Activated CD8-positive, alpha-beta memory T cell treated with anti-CD3 and anti-CD28 coated beads, Interleukin-2, amount 10 ng/mL, durations not matched to agents 7 days and 5 days (primary cell): ENCODE data around the gene RERE. TPM values are rescaled to one million over a fixed set of nuclear protein-coding genes. Genes with fewer than 3 reads are reported as not detected.

Experiments
- ATAC-seq: fragments of 150-1000 bp; cut with Tn5 transposase; one replicate; pipeline ENCODE4 v1.10.0; 2021; ENCODE audit warnings: moderate library complexity
- CTCF ChIA-PET: fragments of 350-600 bp; sonication (Branson Sonifier 250); formaldehyde crosslinking; loops from one replicate; lab custom pipeline; 2021; ENCODE audit warnings: antibody characterized with exemption; lab: Charles Lee
- DNase-seq: peaks from one replicate; pipeline ENCODE4 v3.0.0-alpha.2; 2020
- H3K27ac Mint-ChIP-seq: one replicate; pipeline ENCODE4 v1.8.0; 2021; ENCODE audit warnings: mild to moderate bottlenecking, mixed read lengths
- H3K27me3 Mint-ChIP-seq: one replicate; pipeline ENCODE4 v1.8.0; 2021; ENCODE audit warnings: mixed read lengths
- H3K36me3 Mint-ChIP-seq: one replicate; pipeline ENCODE4 v1.8.0; 2021; ENCODE audit warnings: mild to moderate bottlenecking, mixed read lengths
- H3K4me1 Mint-ChIP-seq: one replicate; pipeline ENCODE4 v1.8.0; 2021; ENCODE audit warnings: mixed read lengths
- H3K4me3 Mint-ChIP-seq: one replicate; pipeline ENCODE4 v1.8.0; 2021; ENCODE audit warnings: mild to moderate bottlenecking, moderate library complexity, mixed read lengths
- H3K9me3 Mint-ChIP-seq: one replicate; pipeline ENCODE4 v1.8.0; 2022; ENCODE audit warnings: low read depth, mixed read lengths
- total RNA-seq, 2 experiments: library from RNA; stranded (reverse); gene quantifications; one replicate each; pipeline ENCODE4 v1.2.3, GENCODE V29; 2021

The RERE gene
- total RNA-seq, 2 experiments from 2014 or later = 38.3 TPM

DNA sequence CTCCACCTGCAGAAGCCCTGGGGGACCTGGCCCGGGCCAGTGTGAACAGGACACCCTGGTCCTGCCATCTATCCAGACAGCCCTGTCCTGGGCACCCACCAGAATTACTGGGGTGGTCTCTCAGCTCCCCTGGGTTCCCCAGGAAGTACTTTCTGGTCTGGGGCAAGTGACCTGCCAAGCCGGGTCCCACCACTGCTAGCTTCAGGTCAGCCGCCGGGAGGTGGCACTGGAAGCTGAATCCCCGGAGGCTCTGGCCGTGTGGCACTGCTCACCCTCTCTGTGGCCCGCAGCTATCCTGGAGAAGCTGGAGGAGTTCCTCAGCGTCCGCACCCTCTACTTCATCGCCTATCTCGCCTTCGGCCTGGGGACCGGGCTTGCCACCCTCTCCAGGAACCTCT is 478.2 kb downstream of the RERE start:
- Mint-ChIP-seq H3K4me1 (no peaks in the 10 kb centered on the region), H3K36me3 (no peaks in the 10 kb centered on the region), H3K4me3 (no peak overlapping the region), H3K27me3 (no peaks in the 10 kb centered on the region), H3K9me3 (no peaks in the 10 kb centered on the region), H3K27ac (no peak overlapping the region)
- ATAC-seq (no peak), DNase-seq (no peak)
- CTCF ChIA-PET = no interaction called here

DNA sequence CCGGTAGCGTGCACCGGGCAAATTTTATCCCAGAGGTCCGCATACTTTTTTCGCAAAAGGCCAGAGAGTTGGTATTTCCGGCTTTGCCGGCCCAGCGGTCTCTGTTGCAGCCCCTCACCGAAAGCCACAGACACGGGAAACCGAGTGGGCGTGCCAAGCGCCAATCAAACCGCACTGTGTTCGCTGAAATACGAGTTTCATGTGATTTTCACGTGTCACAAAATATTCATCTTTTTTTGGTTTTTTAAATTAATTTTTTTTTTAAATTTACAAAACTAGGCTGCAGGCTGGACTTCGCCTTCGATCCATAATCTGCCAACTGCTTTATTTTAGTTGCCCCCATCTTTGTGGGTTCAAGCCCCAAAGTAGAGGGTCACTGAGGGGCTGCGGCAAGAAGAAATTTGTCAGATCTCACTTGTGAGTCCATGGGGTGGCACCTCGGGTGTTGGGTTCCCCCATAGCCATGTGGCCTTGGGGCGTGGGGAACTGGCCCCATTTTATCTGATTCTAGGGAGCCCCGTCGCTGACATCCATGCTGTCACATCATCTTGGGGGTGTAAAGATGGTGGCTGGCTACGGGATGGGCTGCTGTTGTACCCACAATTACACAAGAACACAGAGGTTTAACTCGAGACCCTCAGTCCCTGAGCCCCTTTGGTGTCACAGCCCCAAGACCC is 478.8 kb downstream of the RERE start:
- ATAC-seq (no peak), DNase-seq (no peak)
- Mint-ChIP-seq H3K27me3 (no peaks in the 10 kb centered on the region), H3K4me1 (no peaks in the 10 kb centered on the region), H3K4me3 (no peak overlapping the region), H3K27ac (no peak overlapping the region), H3K36me3 (no peaks in the 10 kb centered on the region), H3K9me3 (no peaks in the 10 kb centered on the region)
- CTCF ChIA-PET = interaction anchor here (1.5 kb wide), 1 partner anchor 25 kb away, joined by 3 read pairs; no protein-coding TSS in a partner anchor

DNA sequence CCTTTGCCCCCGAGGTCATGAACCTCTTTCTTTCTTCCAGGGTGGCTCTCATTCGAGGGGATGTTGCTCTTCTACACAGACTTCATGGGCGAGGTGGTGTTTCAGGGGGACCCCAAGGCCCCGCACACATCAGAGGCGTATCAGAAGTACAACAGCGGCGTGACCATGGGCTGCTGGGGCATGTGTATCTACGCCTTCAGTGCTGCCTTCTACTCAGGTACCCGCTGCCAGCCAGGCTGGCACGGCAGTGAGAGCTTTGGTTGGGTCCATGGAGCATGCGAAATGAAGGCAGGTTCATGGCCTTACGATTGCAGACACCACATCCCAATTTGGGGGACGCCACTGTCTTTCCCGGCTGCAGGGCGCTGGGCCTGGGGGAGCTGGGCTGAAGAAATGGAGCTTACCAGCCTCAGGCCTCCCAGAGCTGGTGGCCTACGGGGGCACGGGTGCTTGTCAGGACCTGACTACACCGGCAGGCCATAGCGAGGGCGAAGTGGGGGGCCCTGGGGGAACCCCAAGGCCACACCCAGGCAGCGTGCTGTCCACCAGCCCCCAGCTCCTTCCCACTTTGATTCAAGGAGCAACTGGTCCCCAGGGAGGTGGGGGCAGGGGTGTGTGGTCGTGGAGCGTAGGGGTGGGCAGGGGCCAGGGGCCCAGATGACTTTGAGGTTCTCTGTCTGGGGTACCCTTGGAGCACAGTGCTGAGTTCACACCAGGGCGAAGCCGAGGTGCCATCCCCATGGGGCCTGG is 479.5 kb downstream of the RERE start:
- H3K36me3 Mint-ChIP-seq = no peaks in the 10 kb centered on the region
- H3K9me3 Mint-ChIP-seq = no peaks in the 10 kb centered on the region
- no peak overlapping the region for H3K27ac Mint-ChIP-seq
- H3K4me3 Mint-ChIP-seq = no peak overlapping the region
- CTCF ChIA-PET = interaction anchor here (1.5 kb wide), 1 partner anchor 24 kb away, joined by 3 read pairs; no protein-coding TSS in a partner anchor
- H3K4me1 Mint-ChIP-seq = no peaks in the 10 kb centered on the region
- H3K27me3 Mint-ChIP-seq = no peaks in the 10 kb centered on the region
- no peak for DNase-seq
- no peak for ATAC-seq

DNA sequence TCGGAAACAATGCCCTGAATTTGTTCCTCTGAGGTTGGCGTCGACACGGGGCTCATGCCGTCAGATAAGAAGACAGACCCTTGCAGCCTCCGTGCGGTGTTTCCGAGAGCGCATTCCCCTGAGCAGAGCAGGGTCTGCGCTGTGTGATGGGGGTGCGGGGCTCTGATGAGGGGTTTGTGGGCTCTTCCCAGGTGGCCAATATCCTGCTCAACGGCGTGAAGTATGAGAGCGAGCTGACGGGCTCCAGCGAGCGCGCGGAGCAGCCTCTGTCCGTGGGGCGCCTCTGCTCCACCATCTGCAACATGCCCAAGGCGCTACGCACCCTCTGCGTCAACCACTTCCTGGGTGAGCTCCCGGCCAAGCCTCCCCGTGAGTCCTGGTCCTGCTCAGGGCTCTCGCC is 482.2 kb downstream of the RERE start:
- Mint-ChIP-seq H3K36me3 (no peaks in the 10 kb centered on the region), H3K4me3 (no peak overlapping the region), H3K27ac (no peak overlapping the region), H3K4me1 (no peaks in the 10 kb centered on the region), H3K9me3 (no peaks in the 10 kb centered on the region), H3K27me3 (no peaks in the 10 kb centered on the region)
- DNase-seq (no peak), ATAC-seq (no peak)
- CTCF ChIA-PET = no interaction called here

DNA sequence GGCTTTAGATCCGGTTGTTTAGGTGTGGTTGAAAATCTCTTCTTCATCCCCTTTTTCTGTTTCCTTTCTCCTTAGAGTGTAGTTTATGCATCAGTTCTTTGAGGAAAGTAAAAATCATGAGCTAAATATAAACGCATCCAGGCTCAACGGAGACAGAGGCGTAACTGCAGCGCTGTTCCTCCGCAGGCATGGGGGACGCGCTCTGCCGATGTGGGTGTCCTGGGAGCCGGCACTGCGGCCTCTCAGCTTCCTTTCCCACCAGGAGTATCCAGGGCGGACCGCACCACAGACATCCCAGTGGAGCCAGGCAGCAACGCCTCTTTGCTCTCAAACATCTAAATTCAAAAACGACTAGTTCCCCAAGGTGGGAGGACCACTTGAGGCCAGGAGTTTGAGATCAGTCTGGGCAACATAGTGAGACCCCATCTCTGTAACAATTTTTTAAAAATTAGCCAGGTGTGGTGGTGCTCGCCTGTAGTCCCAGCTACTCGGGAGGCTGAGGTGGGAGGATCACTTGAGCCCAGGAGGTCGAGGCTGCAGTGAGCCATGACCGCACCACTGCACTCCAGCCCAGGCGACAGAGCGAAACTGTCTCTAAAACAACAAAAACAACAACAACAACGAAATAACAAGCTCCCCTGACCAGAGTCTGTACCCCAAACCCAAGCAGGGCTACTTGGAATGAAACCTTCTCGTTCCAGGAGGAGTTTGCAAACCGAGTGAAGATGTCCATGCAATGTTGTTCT is 483.2 kb downstream of the RERE start:
- H3K27me3 Mint-ChIP-seq = no peaks in the 10 kb centered on the region
- no peak overlapping the region for H3K27ac Mint-ChIP-seq
- H3K9me3 Mint-ChIP-seq = no peaks in the 10 kb centered on the region
- H3K4me3 Mint-ChIP-seq = no peak overlapping the region
- DNase-seq = no peak
- peaks cover 5% of the 10 kb centered on the region for H3K4me1 Mint-ChIP-seq
- H3K36me3 Mint-ChIP-seq = no peaks in the 10 kb centered on the region
- CTCF ChIA-PET = interaction anchor here (1.4 kb wide), 1 partner anchor 15 kb away, joined by 4 read pairs; no protein-coding TSS in a partner anchor
- no peak for ATAC-seq

DNA sequence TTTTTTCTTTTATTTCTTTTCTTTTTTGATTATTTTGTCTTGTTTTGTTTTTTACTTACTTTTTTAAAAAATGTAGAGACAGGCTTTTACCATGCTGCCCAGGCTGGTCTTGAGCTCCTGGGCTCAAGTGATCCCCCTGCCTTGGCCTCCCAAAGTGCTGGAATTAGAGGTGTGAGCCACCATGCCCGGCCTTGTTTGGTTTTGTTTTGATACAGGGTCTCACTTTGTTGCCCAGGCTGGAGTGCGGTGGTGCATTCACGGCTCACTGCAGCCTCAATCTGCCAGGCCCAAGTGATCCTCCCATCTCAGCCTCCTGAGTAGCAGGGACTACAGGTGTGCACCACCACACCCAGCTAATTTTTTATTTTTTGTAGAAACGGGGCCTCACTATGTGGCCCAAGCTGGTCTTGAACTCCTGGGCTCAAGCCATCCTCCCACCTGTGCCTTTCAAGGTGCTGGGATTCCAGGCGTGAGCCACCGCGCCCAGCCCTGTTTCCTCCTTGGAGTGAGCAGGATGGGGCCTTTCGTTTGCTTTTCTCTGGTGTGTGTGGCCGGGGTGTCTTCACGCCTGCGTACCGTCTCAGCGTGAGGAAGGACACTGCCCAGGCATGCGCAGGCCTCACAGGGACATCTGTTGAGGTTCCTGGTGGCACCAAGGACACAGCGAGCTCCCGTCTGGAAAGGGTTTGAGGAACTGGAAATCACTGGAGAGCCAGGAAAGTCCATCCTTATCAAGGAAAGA is 484.0 kb downstream of the RERE start:
- ATAC-seq = no peak
- Mint-ChIP-seq H3K4me3 (no peak overlapping the region), H3K27ac (no peak overlapping the region), H3K36me3 (no peaks in the 10 kb centered on the region), H3K27me3 (no peaks in the 10 kb centered on the region), H3K9me3 (no peaks in the 10 kb centered on the region), H3K4me1 (peaks cover 5% of the 10 kb centered on the region)
- CTCF ChIA-PET = interaction anchor here (1.4 kb wide), 1 partner anchor 16 kb away, joined by 4 read pairs; no protein-coding TSS in a partner anchor
- no peak for DNase-seq

DNA sequence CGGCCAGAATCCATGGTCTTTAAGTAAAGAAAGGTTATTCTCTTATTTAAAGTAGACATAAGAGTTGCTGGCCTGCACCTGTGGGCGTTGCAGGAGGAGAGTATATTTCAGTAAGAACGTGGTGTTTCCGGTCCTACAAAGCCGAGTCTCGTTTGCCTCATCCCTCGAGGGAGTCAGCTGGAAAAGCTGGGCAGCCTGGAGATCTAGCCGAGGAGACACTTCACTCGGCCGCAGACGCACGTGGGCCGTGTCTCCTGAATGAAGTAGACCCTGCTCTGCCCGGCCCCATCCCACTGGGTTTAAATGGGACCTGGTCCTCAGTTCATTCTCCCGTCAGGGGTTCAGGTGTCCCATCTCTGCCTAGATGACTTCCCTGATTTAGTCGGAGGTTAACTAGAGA is 484.6 kb downstream of the RERE start:
- Mint-ChIP-seq H3K4me3 (no peak overlapping the region), H3K27me3 (no peaks in the 10 kb centered on the region), H3K4me1 (peaks cover 5% of the 10 kb centered on the region), H3K27ac (no peak overlapping the region), H3K36me3 (no peaks in the 10 kb centered on the region), H3K9me3 (no peaks in the 10 kb centered on the region)
- CTCF ChIA-PET = no interaction called here
- DNase-seq (no peak), ATAC-seq (no peak)

DNA sequence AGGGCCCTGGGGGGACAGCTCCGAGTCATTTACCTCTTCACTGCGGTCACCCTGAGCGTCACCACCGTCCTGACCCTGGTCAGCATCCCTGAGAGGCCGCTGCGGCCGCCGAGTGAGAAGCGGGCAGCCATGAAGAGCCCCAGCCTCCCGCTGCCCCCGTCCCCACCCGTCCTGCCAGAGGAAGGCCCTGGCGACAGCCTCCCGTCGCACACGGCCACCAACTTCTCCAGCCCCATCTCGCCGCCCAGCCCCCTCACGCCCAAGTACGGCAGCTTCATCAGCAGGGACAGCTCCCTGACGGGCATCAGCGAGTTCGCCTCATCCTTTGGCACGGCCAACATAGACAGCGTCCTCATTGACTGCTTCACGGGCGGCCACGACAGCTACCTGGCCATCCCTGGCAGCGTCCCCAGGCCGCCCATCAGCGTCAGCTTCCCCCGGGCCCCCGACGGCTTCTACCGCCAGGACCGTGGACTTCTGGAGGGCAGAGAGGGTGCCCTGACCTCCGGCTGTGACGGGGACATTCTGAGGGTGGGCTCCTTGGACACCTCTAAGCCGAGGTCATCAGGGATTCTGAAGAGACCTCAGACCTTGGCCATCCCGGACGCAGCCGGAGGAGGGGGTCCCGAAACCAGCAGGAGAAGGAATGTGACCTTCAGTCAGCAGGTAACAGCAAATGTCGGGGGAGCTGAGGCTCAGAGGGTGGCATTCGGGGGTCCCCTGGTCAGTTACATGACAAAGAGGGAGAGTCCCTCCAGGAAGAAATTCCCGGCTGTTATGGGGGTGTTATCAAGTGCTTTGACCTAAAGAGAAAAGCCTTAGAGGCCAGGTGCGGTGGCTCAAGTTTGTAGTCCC is 486.9 kb downstream of the RERE start:
- no peak overlapping the region for H3K27ac Mint-ChIP-seq
- peaks cover 5% of the 10 kb centered on the region for H3K4me1 Mint-ChIP-seq
- no peaks in the 10 kb centered on the region for H3K27me3 Mint-ChIP-seq
- ATAC-seq (no peak), DNase-seq (no peak)
- no peaks in the 10 kb centered on the region for H3K9me3 Mint-ChIP-seq
- H3K4me3 Mint-ChIP-seq = no peak overlapping the region
- H3K36me3 Mint-ChIP-seq = no peaks in the 10 kb centered on the region
- CTCF ChIA-PET = no interaction called here

DNA sequence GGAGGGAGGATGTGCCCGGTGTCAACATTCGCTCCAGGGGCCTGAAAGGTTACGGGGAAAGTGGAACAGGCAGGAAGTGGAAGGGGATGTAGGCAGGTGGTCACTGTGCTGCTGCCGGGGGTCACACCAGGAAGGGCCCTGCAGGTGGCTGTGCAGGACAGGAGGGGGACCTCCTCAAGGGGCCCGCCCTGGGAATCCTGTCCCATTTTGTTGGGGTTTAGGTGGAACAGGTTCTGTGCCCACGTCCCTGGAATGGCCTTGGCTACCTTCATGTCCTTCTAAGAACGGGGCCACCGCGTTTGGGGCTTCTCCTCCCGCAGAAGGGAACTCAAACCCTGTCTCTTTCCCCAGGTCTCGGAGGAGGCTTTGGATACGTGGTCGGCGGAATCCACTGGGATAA is 487.6 kb downstream of the RERE start:
- Mint-ChIP-seq H3K9me3 (no peaks in the 10 kb centered on the region), H3K36me3 (no peaks in the 10 kb centered on the region), H3K4me3 (no peak overlapping the region), H3K27me3 (no peaks in the 10 kb centered on the region), H3K4me1 (peaks cover 5% of the 10 kb centered on the region), H3K27ac (no peak overlapping the region)
- CTCF ChIA-PET = no interaction called here
- no peak for ATAC-seq
- DNase-seq = no peak

DNA sequence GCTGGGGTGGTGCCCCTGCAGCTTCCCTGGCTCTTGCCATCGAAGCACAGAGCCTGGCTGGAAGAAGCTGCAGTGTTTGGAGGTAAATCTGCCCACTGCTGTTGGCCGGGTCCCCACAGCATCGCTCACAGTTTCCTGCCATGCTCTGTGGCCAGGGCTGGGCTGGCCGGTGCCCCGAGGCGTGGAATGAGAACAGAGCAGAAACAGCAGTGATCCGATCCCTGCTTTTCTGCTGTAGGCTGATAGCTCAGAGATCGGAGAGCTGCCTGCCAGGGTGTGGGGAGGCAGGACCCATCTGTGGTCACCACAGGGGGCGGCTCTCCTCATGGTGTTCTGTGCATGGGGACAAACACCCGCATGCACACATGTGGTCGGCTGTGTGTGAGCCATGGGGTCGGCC is 488.0 kb downstream of the RERE start:
- Mint-ChIP-seq H3K9me3 (no peaks in the 10 kb centered on the region), H3K36me3 (no peaks in the 10 kb centered on the region), H3K4me1 (peaks cover 5% of the 10 kb centered on the region), H3K27me3 (no peaks in the 10 kb centered on the region), H3K27ac (no peak overlapping the region), H3K4me3 (no peak overlapping the region)
- DNase-seq = no peak
- no peak for ATAC-seq
- CTCF ChIA-PET = no interaction called here

DNA sequence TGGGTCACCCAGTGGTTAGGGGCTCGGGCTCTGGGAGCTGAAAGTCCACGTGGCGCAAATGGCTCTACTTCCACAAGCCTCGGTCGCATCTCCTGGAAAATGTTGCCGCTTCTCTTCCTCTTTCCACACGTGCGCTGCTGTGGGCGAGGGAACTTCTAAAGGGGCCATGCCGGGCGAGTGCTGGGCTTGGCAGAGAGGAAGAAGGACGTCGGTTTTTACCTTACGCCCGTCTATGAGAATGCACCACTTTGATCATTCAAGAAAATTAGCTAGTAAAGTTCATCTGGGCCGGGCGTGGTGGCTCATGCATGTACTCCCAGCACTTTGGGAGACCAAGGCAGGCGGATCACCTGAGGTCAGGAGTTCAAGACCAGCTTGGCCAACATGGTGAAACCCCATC is 489.2 kb downstream of the RERE start:
- CTCF ChIA-PET = no interaction called here
- no peak overlapping the region for H3K4me3 Mint-ChIP-seq
- H3K4me1 Mint-ChIP-seq = peaks cover 5% of the 10 kb centered on the region
- no peaks in the 10 kb centered on the region for H3K27me3 Mint-ChIP-seq
- no peak for DNase-seq
- ATAC-seq = no peak
- H3K9me3 Mint-ChIP-seq = no peaks in the 10 kb centered on the region
- no peaks in the 10 kb centered on the region for H3K36me3 Mint-ChIP-seq
- H3K27ac Mint-ChIP-seq = no peak overlapping the region

DNA sequence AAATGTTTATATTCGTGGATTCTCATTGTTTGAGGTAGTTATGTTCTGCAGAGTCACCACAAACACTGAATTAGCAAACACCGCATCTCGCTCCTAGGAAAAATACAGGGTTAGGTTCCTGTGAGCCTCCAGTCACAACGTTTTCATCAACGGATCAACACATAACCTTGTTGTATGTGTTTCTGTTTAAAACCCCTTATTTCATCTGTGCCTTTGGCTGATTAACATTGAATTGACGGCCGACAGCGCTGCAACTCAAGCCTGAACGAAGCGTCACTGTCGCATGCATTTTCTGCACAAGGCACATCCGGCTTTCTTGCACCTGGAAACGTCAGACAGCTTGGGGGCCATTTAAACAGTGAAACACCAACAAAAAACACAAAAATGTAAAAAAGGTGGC is 491.2 kb downstream of the RERE start:
- ATAC-seq = no peak
- Mint-ChIP-seq H3K36me3 (no peaks in the 10 kb centered on the region), H3K9me3 (no peaks in the 10 kb centered on the region), H3K27me3 (no peaks in the 10 kb centered on the region), H3K4me1 (peaks cover 5% of the 10 kb centered on the region), H3K4me3 (no peak overlapping the region), H3K27ac (no peak overlapping the region)
- no peak for DNase-seq
- CTCF ChIA-PET = no interaction called here
